DND-41 (cell line): ENCODE data around the gene KAZALD1.

Experiments used
- EZH2 ChIP-seq: IDR thresholded peaks from 3 replicates; pipeline ENCODE4 v1.6.1; 2012; ENCODE audit warnings: borderline replicate concordance, low read depth, mild to moderate bottlenecking, moderate library complexity, low read length, inconsistent platforms; ENCODE audit not compliant: severe bottlenecking
- TF ChIP-seq, protein P1 (sequence below): IDR thresholded peaks from 2 replicates; pipeline ENCODE4 v1.5.1; 2012; ENCODE audit warnings: borderline replicate concordance, low read length, moderate library complexity, mild to moderate bottlenecking; ENCODE audit not compliant: poor library complexity, severe bottlenecking; ENCODE audit errors: extremely low read depth

GRCh38 chr10:101035916-101036702 lies 25.7 kb upstream of the KAZALD1 start:
- TF ChIP-seq, protein P1, sequence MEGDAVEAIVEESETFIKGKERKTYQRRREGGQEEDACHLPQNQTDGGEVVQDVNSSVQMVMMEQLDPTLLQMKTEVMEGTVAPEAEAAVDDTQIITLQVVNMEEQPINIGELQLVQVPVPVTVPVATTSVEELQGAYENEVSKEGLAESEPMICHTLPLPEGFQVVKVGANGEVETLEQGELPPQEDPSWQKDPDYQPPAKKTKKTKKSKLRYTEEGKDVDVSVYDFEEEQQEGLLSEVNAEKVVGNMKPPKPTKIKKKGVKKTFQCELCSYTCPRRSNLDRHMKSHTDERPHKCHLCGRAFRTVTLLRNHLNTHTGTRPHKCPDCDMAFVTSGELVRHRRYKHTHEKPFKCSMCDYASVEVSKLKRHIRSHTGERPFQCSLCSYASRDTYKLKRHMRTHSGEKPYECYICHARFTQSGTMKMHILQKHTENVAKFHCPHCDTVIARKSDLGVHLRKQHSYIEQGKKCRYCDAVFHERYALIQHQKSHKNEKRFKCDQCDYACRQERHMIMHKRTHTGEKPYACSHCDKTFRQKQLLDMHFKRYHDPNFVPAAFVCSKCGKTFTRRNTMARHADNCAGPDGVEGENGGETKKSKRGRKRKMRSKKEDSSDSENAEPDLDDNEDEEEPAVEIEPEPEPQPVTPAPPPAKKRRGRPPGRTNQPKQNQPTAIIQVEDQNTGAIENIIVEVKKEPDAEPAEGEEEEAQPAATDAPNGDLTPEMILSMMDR, result no peak
- no peak for TF ChIP-seq EZH2
